C4-2B (cell line): Measurements from ENCODE around the gene LAMA2.

Source experiments
- CTCF ChIP-seq: fragments of 450-650 bp; conservative IDR thresholded peaks from 2 replicates; pipeline ENCODE4 v1.5.1; 2017; ENCODE audit warnings: mild to moderate bottlenecking
- ZFX ChIP-seq: fragments of 450-650 bp; IDR thresholded peaks from 2 replicates; pipeline ENCODE4 v1.6.1; 2017

- TF ChIP-seq CTCF: no peak
- no peak for TF ChIP-seq ZFX
Measured at GRCh38 chr6:129317931-129318820, 435.2 kb downstream of the LAMA2 start.
